ENCODE measurements around the gene MYO5C.
"Not testable (repeated sequence)": the region's sequence is repeated elsewhere in the genome, so short reads cannot be mapped to it uniquely, and the experiment has no call there.

The MYO5C gene

DNA sequence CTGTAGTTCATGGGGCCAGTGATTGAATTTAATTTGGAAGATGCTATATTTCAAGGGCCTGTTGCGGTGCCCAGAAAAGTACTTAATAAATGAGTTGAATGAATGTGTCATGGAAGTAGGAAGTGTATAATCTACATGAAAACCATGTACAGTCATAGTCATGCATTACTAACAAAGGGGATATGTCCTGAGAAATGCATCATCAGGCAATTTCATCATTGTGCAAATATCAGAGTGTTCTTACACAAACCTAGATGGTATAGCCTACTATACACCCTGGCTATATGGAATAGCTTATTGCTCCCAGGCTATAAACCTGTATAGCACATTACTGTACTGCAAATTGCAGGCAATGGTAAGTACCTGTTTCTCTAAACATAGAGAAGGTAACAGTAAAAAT is 10.7 kb upstream of the MYO5C start:
- no peak for DNase-seq (ENCODE audit: low spot score)

DNA sequence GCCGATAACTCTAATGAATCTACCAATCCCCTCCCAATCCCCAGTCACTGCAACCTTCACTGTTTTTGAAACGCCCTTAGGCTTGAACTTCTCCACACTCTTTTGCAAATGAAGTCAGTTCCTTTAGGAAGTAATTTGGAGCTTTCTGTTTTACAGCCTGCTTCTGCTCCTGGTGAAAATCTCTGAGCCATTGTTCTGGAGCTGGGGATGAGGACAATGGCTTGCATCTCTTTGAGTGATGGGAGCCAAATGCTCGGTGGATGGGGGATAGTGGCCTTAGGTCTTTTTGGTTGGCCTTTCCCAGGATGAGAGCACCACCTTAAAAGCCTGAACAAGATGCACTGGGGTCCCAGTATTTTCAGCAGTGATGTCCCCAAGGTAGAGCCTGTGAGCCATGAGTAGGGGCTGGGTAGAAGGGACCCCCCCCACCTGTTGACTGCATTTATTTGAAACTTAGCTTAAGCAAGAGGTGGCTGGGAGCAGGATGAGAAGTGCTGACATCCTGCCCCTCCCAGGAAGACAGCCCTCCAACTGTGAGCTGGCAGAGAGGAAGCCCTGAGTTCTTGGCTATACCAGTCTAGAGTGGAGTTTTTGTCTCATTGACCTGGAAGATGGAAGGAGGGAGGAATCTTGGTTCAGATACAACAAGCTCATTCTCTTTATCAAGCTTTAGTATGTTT is 7.6 kb upstream of the MYO5C start:
- no peak for DNase-seq (ENCODE audit: low spot score)

DNA sequence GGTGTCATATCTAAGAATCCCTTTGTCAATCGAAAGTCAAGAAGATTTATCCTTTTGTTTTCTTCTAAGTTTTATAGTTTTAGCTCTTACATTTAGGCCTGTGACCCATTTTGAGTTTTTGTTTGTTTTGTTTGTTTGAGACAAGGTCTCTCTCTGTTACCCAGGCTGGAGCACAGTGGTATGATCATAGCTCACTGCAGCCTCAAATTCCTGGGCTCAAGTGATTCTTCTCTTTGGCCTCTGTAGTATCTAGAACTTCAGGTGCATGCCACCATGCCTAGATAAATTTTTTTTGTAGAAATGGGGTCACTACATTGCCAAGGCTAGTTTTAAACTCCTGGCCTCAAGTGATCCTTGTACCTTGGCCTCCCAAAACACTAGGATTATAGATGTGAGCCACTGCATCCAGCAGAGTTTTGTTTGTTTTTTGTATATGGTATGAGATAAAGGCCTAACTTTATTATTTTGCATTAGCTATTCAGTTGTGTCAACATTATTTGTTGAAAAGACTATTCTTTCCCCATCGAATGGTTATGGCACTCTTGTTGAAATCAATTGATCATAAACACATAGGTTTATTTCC is 5.8 kb upstream of the MYO5C start:
- no peak for DNase-seq (ENCODE audit: low spot score)

DNA sequence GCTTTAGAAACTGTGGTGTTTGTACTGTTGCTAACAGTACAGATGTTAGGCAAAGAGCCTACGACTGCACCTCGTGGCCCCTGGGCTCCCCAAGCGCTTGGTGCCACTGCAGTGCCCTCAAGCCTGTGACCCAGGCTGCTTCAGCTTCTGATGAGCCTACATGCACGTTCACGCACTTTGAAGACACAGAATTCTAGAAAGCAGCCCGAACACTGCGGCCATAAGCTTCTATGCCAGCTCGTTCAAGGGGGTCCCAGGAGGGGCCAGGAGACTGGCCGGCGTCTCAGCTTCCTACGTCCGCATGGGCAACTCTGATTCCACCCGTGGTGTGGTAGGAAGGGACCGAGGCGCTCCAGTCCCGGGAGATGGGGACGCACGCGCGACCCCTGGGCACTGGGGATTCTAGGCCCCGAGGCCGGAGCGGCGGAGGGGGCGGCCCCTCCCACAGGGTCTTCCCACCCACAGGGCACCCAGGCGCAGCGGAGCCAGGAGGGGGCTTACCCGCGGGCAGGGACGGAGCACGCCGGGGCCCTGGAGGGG is 653 bp downstream of the MYO5C start:
- no peak for DNase-seq (ENCODE audit: low spot score)

DNA sequence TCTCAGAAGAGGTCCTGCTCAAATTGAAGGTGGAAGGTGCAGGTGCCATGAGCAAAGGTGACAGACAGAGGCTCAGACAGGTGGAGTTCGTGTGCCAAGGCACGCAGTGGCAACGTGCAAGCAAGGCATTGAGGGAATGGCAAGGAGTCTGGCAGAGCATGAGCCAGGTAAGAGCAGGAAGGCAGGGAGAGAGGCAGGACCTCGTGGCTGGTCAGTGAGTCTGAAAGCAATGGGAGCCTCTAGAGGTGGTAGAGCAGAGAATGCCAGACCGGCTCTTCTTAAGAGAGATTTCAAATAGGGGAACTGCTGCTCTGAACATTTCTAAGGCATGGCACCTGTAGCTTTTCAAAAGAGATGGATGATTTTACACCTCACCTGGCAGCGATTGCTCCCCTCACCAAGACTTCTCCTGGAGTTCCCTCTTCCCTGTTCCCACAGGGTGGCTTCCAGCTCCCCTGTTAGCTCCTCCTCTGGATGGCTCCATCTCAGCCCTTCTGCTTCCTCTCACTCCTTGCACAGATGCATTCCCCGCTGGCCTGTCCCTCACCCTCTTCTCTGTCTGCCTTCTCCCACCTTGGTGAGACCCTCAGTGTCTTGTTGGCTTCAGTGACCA is 2.7 kb downstream of the MYO5C start:
- no peak for DNase-seq (ENCODE audit: low spot score)

DNA sequence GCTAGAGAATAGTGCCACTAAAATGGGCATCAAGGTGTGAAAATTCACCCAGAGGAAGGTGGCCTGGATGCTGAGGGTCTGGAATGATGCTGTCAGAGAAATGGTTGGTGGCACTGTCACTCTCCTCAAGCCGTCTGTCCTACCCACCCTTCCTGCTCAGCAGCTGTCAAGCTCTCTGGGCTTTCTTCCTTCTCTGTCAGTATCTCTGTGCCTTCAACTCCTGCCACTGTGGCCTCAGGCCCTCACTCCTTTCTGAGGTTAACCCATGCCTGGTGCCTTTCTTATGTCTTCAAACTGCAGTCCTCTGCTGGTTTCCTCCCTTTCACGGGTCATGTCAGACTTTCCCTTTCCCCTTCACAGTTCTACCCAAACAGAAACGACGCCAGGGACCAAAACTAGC is 4.4 kb downstream of the MYO5C start:
- no peak for DNase-seq (ENCODE audit: low spot score)

DNA sequence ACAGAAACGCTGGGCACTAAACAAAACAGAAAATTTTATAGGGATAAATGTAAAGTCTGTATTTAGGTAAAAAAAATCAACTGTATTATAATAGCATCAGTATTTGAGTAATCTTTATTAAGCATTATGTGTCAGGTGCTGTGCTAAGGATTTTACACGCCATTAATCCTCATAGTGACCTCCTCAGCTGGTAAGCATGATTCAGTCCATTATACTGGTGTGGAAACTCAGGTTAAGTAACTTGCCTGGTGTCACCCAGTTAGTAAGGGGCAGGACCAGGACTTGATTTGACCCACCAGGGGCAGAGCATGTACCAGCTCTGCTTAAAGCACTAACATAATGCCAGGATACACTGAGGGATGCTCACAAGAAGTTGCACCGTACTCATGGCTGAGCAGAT is 4.8 kb downstream of the MYO5C start:
- no peak for DNase-seq (ENCODE audit: low spot score)

DNA sequence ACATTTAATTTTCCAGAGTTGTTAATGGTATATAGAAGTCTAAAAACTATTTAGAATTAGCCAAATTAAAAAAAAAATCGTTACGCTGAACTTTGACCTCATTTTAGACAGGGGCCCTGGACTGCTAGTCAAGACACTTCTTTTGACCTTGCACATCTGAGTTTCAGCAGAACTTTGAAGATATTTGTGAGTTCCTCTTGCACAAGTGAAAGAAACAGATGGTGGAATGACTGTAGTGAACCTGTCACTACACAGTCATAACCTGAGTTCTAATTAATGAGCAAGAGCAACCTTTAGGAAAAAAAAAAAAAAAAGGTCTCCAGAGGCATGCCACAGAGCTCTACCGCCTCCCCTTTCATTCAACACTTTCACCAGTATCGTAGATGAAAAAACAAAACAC is 5.3 kb downstream of the MYO5C start:
- no peak for DNase-seq (ENCODE audit: low spot score)

DNA sequence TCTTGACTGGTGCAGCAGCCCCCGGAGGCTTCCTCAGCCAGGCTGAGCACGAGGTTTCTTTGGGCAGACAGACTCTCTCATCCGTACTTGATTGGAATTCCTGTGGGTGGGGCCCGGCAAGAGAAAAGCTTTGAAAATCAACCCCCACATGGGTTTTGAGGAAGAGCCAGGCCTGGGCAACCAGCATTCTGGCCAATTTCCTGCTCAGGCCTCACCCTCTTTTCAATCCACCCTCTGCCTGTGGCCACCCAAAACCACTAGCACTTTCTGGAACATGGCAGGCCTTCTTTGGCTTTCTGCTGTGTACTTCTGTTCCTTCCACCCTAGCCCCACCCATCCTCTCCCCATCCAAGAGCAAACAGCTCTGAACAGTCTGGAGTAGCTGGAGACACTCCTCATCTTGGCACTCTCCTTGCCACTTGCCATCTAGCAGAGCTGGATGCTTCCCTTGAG is 5.9 kb downstream of the MYO5C start:
- DNase-seq (ENCODE audit: low spot score): no peak

DNA sequence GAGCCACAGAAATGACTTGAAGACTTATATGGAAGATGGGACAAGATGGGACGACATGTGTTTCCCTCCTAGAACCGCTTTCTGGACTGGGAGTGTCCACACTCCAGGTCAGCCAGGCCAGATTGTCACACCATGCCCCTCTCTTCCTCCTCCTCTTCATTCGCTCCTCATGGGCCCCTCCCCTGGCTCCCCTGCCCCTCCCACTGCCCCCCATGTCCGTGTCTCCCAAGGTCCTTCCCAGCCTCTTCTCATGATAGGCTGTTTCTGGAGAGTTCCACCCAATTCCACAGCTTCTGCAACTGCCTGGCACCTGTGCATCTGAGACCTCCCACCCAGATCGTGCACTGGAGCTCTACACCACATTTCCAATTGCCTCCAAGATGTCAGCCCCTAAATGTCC is 6.6 kb downstream of the MYO5C start:
- DNase-seq (ENCODE audit: low spot score): no peak

DNA sequence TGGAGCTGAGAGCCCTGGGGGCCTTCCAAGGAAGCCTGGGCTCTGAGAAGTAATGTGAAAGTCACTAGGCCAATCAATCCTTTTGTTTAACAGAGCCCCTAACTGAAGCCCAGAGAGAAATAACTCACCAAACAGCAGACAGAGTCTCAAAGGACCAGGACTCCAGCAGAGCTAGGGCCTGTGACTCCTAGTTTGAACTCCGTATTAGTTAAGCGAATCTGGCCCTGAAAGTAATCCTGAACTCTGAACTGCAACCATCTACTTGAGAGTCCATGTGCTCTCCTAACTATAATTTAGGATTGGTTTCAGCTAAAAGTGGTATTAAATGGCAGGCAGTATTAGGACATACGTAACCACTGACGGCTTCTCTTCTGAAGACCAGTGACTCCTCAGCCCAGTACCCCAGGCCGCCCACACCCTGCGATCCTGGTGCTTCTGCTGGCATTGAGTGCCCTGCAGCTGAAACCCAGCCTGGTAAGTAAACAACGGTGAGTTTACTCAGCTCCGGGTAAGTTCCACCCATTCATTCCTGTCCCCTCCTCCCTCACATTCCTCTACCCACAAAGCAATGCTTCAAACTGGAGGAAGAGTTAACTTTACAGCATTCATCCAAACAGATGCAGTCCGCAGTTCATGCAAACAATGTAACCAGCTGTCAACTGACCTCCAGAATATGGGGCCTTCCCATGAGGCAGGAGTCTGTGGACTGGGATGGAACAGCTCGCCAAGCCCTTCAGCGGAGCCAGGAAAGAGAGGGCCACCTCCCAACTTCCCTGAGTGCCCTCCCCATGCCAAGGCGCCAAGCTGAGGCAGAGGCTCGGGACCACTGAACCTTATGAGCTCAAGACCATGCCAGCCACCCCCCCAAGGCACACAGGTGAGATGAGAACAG is 7.3 kb downstream of the MYO5C start:
- DNase-seq (ENCODE audit: low spot score): no peak

DNA sequence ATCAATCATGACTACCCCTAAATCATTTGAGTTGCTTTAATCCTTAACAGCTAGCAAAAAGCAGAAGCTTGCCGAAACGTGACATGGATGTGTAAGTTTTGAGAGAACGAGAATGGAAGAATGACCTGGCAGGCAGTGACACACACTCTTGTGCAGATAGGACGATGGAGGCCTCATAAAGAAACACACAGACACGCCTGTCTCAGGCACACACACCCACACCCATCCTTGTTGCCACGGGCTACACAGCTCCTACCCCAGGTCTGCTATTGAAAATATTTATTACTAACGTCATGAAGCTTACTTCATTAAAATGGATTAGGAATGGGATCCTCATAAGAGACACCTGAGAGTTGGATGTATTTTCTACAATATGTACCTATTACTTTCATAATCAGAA is 8.5 kb downstream of the MYO5C start:
- DNase-seq (ENCODE audit: low spot score): no peak

DNA sequence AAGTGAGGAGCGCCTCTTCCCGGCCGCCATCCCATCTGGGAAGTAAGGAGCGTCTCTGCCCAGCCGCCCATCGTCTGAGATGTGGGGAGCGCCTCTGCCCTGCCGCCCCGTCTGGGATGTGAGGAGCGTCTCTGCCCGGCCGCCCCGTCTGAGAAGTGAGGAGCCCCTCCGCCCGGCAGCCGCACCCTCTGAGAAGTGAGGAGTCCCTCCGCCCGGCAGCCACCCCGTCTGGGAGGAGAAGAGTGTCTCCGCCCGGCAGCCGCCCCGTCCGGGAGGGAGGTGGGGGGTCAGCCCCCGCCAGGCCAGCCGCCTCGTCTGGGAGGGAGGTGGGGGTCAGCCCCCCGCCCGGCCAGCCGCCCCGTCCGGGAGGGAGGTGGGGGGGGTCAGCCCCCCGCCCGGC is 9.7 kb downstream of the MYO5C start:
- not testable (repeated sequence) for DNase-seq (ENCODE audit: low spot score)

DNA sequence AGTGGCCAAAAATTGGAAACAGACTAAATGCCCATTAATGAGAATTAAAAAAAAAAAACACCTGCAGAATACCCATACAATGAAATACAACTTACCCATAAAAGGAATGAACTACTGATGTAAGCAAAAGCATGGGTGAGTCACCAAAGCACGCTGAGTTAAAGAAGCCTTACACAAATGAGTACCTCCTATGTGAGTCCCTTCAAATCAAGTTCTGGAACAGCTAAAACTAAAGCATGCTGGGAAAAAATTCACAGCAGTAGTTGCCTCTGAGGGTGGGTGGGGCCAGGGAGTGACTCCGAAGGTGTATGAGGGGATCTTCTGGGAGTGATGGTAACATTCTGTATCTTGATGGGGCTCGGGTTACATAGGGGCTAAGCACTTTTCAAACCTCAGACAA is 11.4 kb downstream of the MYO5C start:
- DNase-seq (ENCODE audit: low spot score): no peak

DNA sequence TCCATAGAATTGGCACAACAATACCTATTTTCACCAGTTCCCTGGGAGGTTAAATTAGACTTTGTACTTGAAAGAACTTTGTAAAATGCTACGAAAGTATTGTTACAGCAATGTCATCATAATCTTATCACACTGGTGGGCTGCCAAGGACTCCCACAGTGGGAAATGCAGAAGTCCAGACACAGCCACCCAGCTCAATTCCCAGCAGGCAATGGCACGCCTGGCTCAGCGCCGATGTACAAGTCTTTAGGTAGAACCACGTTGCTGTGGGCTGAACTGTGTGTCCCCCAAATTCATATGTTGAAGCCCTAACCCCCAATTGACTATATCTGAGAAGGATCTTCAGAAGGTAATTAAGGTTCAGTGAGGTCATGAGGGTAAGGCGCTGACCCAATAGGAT is 12.3 kb downstream of the MYO5C start:
- DNase-seq (ENCODE audit: low spot score): no peak

DNA sequence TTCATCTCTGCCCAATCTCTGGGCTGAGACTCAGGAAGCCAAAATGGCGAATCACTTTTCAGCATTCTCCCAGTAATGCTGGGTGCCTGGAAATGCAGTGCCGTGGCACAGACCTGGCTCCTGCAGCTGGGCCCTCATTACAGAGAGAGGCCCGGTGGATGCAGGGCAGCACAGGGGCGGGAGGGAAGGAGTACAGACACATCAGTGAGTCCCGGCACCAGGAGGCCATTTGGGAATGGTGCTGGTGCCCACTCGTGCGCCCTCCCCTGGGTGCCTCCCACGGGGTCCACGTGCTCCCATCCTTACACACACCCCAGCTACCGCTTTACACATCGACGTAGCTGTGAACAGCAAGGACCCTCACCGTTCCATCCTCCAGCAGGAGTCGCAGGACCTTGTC is 13.2 kb downstream of the MYO5C start:
- no peak for DNase-seq (ENCODE audit: low spot score)

DNA sequence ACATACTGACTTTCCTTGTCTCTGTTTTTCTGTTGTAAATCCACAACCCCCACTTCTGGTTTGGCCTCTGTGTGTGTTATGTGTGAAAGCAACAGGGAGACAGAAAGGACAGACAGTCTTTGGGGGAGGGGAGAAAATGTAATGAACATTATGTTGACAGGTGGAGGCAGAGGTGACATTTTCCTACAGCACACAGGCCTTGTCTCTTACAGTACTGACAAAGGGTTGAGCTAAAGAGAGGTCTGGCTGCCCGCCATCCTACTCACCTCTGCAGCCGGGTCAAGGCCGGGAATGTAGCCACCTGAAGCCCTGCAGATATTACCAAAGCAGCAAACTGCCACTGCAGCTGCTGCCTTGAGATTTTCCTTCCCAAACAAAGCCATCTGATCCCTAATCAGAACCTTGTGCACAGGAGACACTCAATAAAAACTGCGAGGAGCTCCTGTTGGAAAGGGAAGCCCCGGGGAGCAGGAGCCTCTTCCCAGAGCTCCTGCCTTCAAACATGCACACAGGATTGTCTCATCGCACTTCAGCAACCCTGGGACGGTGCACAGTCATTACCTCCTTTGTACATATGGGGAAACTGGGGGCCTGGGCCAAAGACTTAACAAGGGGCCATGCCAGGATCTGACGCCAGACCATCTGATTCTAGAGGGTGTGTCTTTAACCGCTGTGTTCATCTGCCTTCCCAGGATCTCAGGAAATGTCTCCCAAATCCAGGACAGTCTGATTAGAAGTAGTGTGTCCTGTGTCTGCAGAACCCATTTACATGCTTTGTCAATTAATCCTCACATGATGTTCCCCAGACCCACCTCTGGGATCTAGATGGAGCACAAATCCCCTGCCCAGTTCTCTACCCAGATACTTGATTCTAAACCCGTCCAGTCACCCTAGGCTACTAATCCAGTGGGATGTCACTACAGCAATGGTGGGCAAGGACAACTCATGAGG is 14.2 kb downstream of the MYO5C start:
- no peak for DNase-seq (ENCODE audit: low spot score)

DNA sequence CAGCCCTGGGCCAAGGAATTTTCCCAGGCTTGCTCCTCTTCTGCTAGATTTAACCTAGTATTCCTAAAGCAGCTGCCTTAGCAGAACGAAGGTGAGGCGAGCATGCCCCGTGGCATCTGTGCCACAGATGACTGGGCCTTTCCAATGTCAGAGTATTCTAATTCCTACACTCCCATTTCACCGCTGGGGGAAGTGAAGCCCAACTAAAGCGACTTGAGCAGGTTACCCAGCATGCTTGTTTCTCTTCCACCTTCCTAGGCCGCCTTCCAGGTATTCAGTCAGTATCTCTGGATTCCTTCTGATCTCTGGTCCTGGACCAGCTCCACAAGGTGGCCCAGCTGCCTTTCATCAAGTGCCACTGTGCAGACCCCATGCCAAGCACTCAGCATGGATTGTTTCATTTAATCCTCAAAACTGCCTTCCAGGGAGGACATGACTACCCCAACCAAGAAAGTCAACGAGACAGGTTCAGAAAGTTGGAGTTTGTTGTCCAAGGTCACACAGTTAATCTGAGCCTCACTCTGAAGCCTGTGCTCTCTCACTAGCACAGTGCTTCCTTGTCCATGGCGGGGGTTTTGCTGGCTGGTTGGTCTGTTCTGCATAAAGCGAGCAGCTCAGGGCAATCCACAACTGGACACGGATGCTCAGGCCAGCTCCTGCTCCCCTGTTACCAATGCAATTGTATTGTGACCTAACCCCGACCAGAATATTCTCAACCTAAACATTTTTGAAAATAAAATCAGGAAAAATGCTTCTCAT is 15.1 kb downstream of the MYO5C start:
- DNase-seq (ENCODE audit: low spot score): no peak

DNA sequence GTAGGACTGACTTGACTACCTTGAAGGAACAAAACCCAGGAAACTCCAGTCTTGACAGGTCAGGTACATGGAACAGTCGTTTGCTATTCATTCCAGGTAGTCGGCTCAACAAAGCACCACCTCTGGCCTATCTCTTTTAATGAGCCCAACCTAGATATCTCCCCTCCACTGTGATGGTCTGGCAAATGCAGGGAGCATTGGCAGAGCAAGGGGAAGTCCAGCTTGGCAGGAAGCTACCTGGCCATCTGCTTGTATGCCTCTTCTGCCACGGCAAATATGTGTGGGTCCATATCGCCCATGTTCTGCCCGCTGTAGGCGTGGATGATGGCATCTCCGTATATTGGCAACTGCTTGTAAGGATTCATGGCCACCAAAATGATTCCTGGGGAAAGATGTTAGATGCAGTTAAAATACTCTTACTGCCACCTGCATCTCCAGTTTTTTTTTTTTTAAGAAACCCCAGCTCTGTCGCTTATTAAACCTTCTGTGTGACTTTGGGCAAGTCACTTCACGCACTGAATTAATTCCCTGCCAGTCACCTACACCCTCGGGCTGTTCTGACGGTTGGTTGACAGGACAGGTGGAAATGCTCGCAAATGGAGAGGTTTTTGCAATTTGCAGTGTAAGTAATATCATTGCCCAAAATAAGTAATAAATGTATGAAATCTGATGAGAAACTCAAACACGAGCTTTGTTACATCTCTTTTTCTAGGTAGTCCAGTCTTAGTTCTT is 16.8 kb downstream of the MYO5C start:
- DNase-seq (ENCODE audit: low spot score): no peak

DNA sequence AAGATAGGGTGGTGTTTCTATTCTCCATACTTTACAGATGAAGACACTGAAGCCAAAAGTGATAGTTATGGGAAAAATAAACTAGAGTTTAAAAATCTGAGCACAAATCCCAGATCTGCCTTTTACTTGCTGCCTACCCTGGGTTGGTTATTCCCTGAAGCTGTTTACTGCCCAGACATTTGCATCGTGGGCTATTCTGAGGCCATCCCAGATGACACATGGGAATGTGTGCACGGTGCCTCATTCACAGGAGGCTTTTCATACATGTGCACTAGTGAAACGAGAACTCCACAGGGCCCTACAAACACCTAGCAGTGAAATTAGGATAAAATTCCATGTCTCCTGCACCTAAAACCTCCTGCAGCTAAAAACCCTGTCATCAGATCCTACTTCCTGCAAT is 17.5 kb downstream of the MYO5C start:
- no peak for DNase-seq (ENCODE audit: low spot score)

All from AG20443 (cell line).